GM18520 (cell line): ENCODE data around the gene MREG.
"Not testable (repeated sequence)": the region's sequence is repeated elsewhere in the genome, so short reads cannot be mapped to it uniquely, and the experiment has no call there.

ENCODE experiments used
- ATAC-seq: cut with Tn5 transposase; IDR thresholded peaks from one replicate; pipeline ENCODE4 v1.9.1; 2021; ENCODE audit not compliant: unreplicated experiment

The MREG gene

GRCh38 chr2:215994911-215995310, 18.4 kb downstream of the MREG start:
- no peak for ATAC-seq

GRCh38 chr2:215988556-215989207, 24.7 kb downstream of the MREG start:
- not testable (repeated sequence) for ATAC-seq

- no peak for ATAC-seq
Measured at GRCh38 chr2:215985257-215985656, 28.1 kb downstream of the MREG start.

GRCh38 chr2:215984661-215985060, 28.7 kb downstream of the MREG start:
- no peak for ATAC-seq

- no peak for ATAC-seq
Measured at GRCh38 chr2:215983581-215984351, 29.6 kb downstream of the MREG start.

GRCh38 chr2:215982465-215982875, 30.9 kb downstream of the MREG start:
- peak; percentile 72 for ATAC-seq

GRCh38 chr2:215981115-215981514, 32.2 kb downstream of the MREG start:
- ATAC-seq = no peak

- peak; percentile 29 for ATAC-seq
Measured at GRCh38 chr2:215979620-215980019, 33.7 kb downstream of the MREG start.

- ATAC-seq = no peak
Measured at GRCh38 chr2:215974700-215975429, 38.5 kb downstream of the MREG start.

- no peak for ATAC-seq
Measured at GRCh38 chr2:215973954-215974699, 39.2 kb downstream of the MREG start.

GRCh38 chr2:215973145-215973792, 40.1 kb downstream of the MREG start:
- no peak for ATAC-seq

- no peak for ATAC-seq
Measured at GRCh38 chr2:215971671-215972070, 41.7 kb downstream of the MREG start.

- not testable (repeated sequence) for ATAC-seq
Measured at GRCh38 chr2:215970894-215971293, 42.5 kb downstream of the MREG start.

GRCh38 chr2:215970425-215970824, 42.9 kb downstream of the MREG start:
- no peak for ATAC-seq

- no peak for ATAC-seq
Measured at GRCh38 chr2:215969131-215969841, 44.1 kb downstream of the MREG start.

GRCh38 chr2:215968499-215968898, 44.9 kb downstream of the MREG start:
- ATAC-seq = no peak

- ATAC-seq = no peak
Measured at GRCh38 chr2:215967590-215968378, 45.6 kb downstream of the MREG start.

- ATAC-seq = no peak
Measured at GRCh38 chr2:215966951-215967350, 46.4 kb downstream of the MREG start.

GRCh38 chr2:215966274-215966673, 47.1 kb downstream of the MREG start:
- ATAC-seq = no peak
